ENCODE measurements around the gene MAP2K6.

Gene MAP2K6

GRCh38 chr17:69497161-69497560 is 82.7 kb downstream of the MAP2K6 start:
- no peak for DNase-seq

- DNase-seq, result no peak
These were observed 84.8 kb downstream of the MAP2K6 start for GRCh38 chr17:69499318-69499717.

DNA sequence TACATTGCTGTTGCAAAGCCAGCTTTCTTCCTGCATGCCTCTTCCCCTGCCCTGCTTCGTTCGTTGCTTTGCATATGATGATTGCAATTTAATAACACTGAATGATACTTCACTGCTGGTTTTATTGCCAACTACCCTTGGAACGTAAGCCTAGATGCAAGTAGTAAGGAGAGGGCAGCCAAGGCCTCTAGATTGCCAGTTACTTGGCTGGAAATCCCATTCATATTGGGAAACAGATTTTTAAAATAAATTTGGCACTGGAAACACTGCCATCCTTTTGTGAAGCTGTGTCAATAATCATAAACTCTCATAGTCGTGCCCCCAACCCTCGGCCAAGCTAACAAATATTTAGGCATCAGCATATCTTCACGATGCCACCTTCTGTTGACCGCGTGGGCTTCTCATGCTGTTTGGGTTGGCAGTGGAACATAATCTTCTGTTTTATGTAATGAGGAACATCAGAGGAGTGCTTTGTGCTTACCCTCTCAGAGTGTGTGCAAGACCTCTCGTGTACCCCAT is 86.5 kb downstream of the MAP2K6 start:
- DNase-seq, result peak; percentile 94

DNA sequence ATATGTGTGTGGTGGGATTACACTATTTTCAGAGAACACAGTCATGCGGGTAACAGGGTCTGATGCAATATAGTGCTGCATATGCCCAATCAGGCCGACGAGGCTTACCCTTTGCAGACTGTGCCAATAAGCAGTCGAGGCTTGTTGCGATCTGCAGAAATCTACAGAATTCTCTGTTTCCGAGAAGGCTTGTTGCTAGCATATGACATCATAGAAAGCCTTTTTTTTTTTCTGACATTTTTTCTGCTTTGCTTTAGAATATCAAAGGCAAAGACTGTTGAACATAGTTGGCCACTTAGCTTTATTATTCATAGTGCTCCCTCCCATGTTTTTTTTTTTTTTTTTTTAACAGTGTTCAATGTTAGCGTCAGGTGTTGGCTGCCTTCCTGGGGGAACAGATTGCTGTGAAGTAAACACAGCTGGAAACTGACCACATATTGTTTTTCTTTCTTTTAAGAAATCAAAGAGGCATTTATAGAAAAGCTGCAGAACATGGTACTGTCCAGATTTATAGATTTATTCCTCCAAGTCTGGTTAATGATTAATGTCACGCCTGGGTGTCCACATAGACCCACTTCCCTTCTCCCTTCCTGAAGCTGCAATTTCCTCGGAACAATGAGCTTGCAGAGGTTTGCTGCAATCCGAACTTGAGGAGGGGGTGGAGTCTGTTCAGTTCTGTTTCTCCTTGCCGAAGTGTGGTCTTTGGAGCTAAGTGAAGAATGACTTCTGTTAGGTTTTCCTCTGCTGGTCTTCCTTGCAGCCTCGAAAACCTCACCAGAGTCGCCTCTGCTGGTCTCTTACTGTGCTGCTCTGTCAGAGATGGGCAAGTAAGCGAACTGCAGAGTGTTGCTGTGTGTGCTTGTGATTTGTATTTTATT is 87.3 kb downstream of the MAP2K6 start:
- DNase-seq, result peak; percentile 76

DNA sequence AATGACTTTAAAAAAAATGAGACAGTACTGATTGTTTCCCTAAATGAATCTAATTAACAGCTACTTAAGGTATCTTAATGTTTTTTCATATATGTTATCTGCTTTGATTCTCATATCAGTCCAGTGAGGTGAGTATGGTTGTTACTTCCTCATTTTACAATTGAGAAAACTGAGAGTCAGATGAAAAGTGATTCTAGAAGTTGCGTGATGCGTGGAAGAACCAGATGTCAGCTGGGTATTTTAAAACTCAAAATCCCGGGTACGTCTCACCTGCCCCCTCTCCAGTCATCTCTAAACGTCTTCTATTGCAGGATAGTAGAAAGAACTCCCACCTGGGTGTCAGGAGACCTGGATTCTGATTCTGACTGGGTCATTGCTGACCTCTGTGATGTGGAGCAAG is 89.2 kb downstream of the MAP2K6 start:
- DNase-seq, result no peak

DNA sequence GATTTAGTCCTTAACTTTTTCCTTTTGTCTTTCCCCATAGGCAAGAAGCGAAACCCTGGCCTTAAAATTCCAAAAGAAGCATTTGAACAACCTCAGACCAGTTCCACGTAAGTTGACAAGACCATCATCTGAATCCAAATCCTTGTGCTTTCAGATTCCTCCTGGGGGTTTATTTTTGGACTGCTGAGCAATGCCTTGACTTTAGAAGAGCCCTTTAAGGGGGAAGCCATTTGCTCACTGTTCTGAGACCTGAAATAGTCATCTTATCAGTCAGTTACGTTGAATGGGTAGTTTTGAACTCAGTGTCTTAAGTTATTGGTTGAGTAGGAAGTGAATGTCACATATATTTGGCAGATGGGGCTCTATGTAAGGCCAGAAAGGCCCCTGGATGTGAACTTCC is 91.2 kb downstream of the MAP2K6 start:
- no peak for DNase-seq

DNA sequence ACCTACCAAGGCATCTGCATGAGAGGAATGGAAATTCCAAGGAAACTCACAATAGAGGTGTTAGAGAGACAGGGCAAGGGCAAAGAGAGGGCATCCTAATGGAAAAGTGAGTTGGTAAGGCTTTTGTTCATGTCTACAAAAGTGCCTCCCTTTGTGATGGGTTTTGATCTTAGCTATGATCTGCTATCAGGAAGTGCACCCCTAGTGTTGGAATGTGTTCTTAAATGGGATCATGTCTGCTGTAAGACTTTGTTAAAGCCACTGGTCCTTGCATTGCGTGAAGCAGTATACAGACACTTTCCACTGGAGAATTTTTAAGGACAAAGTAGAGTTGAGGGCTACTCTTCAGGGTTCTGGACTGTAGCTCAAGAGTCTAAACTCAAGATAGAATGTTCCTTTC is 92.0 kb downstream of the MAP2K6 start:
- no peak for DNase-seq

DNA sequence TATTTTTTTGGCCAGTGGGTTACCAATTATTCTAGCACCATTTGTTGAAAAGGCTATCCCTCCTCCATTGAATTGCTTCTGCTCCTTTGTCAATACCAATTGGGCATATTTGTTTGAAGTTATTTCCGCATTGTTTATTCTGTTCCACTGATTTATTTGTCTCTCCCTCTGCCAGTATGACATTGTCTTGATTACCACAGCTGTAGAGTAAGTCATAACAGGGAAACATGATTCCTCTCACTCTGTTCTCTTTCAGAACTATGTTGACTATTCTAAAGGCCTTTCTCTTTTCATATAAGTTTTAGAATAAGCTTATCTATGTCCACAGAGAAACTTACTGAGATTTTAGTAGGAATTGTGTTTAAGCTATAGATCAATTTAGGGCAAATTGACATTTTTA is 94.3 kb downstream of the MAP2K6 start:
- no peak for DNase-seq

DNA sequence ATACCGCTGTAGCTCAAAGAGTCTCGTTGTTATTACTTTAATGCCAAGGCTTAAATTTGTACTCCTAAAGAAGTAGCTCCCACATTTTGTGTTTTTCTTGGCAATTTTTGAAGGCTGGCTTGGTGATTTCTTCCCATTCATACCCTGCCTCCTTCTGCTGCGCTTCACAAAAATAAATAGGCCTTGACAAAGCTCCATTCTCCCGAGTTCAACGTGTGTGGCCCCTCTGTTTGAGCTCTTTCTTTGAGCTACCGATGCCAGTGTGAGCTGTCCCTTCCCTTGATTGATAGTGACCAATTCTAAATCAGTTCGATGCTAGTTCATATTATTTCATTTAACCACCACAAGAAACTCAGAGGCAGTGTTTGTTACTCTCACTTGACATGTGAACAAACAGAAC is 96.8 kb downstream of the MAP2K6 start:
- no peak for DNase-seq

DNA sequence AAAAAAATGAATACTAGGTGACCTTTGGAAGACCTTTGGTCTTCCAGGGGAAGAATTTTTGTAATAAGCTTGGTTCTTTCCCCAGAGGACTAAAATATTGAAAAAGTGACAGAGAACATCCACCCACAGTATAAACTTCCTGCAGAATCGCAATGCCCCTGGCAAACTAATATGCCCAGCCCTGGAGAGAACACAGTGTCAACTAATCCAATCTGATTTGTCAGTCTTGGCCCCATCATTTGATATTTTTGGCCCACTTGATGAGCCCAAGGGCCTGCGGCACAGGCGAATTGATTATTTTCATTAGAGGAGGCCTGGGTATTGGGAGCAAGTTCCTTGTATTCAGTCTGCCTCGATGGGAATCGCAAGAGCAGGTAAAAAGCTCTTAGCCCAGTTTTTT is 98.4 kb downstream of the MAP2K6 start:
- DNase-seq, result no peak

DNA sequence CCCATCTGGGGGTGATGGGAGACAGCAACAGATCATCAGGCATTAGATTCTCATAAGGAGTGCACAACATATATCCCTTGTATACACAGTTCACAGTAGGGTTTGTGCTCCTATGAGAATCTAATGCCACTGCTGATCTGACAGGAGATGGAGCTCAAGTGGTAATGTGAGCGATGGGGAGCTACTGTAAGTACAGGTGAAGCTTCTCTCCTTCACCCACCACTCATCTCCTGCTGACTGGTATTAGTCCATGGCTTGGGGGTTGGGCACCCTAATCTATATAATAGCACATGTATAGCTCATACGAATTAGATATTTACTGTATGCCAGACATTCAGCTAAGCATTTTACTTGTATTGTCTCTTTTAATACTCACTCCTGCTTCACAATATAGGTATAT is 101.7 kb downstream of the MAP2K6 start:
- no peak for DNase-seq

DNA sequence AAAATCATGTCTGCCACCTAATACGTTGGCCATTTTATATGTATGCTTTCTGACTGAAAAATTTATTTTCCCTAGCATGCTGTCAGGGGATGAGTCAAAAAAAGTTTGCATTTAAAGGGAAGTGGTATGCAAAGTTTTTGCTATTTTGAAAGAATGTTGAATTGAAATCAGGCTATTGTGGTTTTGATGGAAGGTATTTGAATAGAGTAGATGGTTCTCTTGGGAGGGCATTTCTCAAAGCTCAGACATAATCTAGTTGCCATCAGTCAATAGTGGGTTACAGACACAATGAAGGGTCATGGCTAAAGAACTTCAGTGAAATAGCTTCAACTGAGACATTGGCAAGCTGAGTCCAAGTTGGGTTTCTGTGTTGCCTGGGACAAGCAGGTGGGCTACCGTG is 102.4 kb downstream of the MAP2K6 start:
- DNase-seq, result no peak

DNA sequence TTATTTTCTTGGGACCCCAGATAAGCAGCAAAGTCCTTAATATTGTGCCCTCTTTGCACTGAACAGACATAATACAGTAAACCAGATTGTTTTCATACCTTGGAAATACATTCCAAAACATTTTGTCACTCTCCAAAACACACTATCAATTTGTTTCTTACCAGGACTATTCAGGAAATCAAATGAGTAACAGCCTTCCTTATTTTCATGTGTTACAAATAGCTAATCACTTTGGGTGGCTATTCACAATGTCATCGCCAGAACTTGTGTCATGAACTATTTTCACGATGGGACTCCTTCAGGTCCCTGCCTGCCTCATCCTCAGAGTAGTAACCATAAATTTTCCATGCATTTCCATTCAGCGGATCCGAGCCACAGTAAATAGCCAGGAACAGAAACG is 104.5 kb downstream of the MAP2K6 start:
- no peak for DNase-seq

GRCh38 chr17:69523244-69523861 is 108.9 kb downstream of the MAP2K6 start:
- peak; percentile 16 for DNase-seq

DNA sequence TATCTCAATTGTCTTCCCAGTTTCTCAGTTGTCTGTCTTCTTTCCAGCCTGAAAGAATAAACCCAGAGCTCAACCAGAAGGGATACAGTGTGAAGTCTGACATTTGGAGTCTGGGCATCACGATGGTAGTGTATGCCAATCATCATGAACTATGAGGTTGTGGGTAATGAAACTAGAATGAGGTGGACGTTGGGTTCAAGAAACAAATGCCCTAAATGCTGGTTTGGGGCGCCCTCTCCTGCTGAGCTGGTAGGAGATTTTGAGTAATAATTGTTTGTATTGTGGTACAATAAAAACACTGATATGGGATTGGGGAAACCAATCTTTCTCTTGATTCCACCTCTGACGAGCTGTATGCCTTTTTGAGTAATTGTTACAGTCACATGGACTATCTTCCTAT is 110.4 kb downstream of the MAP2K6 start:
- DNase-seq, result no peak

GRCh38 chr17:69525920-69526841 is 111.7 kb downstream of the MAP2K6 start:
- peak; percentile 8 for DNase-seq

DNA sequence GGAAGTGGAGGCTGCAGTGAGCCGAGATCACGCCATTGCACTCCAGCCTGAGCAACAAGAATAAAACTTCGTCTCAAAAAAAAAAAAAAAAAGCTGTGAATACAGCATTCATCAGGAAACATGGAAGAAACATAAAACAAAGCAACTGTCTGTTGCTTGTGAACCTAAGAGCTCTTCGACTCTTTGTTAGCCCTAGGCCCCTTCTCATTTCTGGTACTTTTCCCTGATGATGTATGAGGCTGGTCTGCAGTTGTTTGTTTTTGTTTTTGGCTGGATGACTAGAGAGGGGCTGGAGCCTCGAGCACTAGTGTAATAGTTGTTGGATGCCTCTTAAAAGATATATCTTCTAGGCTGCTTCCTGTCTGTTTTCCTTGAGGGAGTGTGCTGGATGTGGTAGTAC is 113.5 kb downstream of the MAP2K6 start:
- no peak for DNase-seq

DNA sequence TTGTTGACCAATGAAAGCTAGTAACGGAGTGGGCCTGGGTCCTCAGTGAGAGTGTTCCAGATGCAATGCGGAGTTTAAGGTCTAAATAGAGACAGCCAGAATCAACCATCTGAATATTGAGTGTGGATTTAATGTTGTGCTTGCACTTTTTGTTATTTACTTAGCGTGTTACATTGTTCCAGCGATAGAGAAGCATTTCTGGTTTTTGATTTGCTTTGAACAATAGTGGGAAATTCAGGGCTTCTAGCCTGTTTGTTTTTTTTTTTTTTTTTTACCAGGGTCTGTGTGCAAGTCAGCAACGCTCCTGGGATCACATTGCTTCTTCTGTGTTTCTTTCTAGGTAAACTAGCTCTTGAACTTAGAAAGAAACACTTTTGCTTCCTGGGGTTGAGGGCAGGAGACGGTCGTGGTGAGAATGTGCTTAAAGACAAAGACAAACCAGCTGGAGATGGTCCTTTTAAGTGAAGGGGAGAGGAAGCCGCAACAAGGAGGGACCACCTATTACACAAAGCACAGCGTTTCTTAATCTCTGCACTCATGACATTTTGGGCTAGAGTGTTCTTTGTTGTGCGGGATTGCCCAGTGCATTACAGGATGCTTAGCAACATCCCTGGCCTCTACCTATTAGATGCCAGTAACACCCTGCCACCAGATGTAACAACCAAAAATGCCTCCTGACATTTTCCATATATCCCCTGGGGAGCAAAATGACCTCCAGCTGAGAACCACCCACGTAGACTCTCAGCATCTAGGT is 119.2 kb downstream of the MAP2K6 start:
- no peak for DNase-seq

GRCh38 chr17:69534235-69534621 is 119.7 kb downstream of the MAP2K6 start:
- no peak for DNase-seq

GRCh38 chr17:69535016-69535570 is 120.6 kb downstream of the MAP2K6 start:
- DNase-seq, result no peak

DNA sequence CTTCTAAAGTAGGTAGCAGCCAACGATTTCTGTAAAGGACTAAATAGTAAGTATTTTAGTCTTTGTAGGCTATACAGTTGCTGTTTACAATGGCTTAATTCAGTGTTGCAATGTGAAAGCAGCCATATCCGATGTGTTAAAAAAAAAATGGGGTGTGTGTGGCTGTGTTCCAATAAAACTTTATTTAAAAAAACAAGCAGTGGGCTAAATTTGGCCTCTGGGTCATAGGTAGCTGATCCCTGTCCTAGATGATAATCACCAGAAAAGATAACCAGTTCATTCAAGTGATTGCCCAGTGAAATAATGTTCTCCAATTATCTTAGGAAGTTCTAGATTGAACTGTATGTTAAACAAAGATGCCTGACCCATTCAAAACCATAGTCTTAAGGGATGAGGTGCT is 124.3 kb downstream of the MAP2K6 start:
- no peak for DNase-seq

GRCh38 chr17:69539274-69539673 is 124.8 kb downstream of the MAP2K6 start:
- no peak for DNase-seq

All from NCI-H1092 (cell line).